HT1080 (cell line): Measurements from ENCODE around the gene TBC1D1. TPM values are rescaled to one million over a fixed set of nuclear protein-coding genes. Genes with fewer than 3 reads are reported as not detected.

ENCODE experiments used
- DNase-seq: peaks from one replicate; pipeline ENCODE4 v3.0.0-alpha.2; 2015; ENCODE audit warnings: low read depth
- total RNA-seq: library from RNA; depleted of rRNA; stranded (reverse); fragments of >200 nt; shearing (Covaris generic); gene quantifications from 2 replicates; pipeline ENCODE4 v1.2.3, GENCODE V29; 2014

TBC1D1 gene
- total RNA-seq, 1 experiment from 2014 or later: 129 TPM

- no peak for DNase-seq
Observed at GRCh38 chr4:38077791-38078489, 187.1 kb downstream of the TBC1D1 start.

- peak; percentile 70 for DNase-seq
Observed at GRCh38 chr4:38078590-38079421, 187.9 kb downstream of the TBC1D1 start.

- DNase-seq: no peak
Observed at GRCh38 chr4:38080061-38080974, 189.4 kb downstream of the TBC1D1 start.

- DNase-seq: no peak
Observed at GRCh38 chr4:38082021-38082420, 191.1 kb downstream of the TBC1D1 start.

- DNase-seq: peak; percentile 53
Observed at GRCh38 chr4:38082424-38083385, 191.8 kb downstream of the TBC1D1 start.

GRCh38 chr4:38084877-38085711 is 194.2 kb downstream of the TBC1D1 start:
- no peak for DNase-seq

- DNase-seq: no peak
Observed at GRCh38 chr4:38085751-38086150, 194.9 kb downstream of the TBC1D1 start.

- DNase-seq: no peak
Observed at GRCh38 chr4:38086151-38086848, 195.4 kb downstream of the TBC1D1 start.

- no peak for DNase-seq
Observed at GRCh38 chr4:38086849-38087226, 196.0 kb downstream of the TBC1D1 start.

GRCh38 chr4:38088321-38088720 is 197.4 kb downstream of the TBC1D1 start:
- no peak for DNase-seq

- DNase-seq: no peak
Observed at GRCh38 chr4:38089961-38090360, 199.1 kb downstream of the TBC1D1 start.

- no peak for DNase-seq
Observed at GRCh38 chr4:38090455-38091246, 199.8 kb downstream of the TBC1D1 start.

- no peak for DNase-seq
Observed at GRCh38 chr4:38091636-38092035, 200.8 kb downstream of the TBC1D1 start.

- no peak for DNase-seq
Observed at GRCh38 chr4:38092701-38093100, 201.8 kb downstream of the TBC1D1 start.

- no peak for DNase-seq
Observed at GRCh38 chr4:38094419-38094818, 203.5 kb downstream of the TBC1D1 start.

GRCh38 chr4:38095691-38096090 is 204.8 kb downstream of the TBC1D1 start:
- no peak for DNase-seq

GRCh38 chr4:38097818-38098217 is 206.9 kb downstream of the TBC1D1 start:
- no peak for DNase-seq

GRCh38 chr4:38099020-38099600 is 208.2 kb downstream of the TBC1D1 start:
- DNase-seq: no peak
